ENCODE data around the gene CLSTN1.

CLSTN1 gene

GRCh38 chr1:9746651-9747050 is 77.1 kb downstream of the CLSTN1 start:
- no peak for TF ChIP-seq CTCF (IDR thresholded peaks at IDR 0.05; ENCODE audit: unreplicated experiment in 3 of 3)
- H3K27ac Mint-ChIP-seq: no peak overlapping the region
- no peaks in the 10 kb centered on the region for H3K27me3 Mint-ChIP-seq (ENCODE audit: low read depth)
- H3K36me3 Mint-ChIP-seq (ENCODE audit: low read depth): peaks cover 74% of the 10 kb centered on the region
- no peak overlapping the region for H3K4me3 Mint-ChIP-seq
- no peaks in the 10 kb centered on the region for H3K4me1 Mint-ChIP-seq
- H3K9me3 Mint-ChIP-seq: no peaks in the 10 kb centered on the region

- no peaks in the 10 kb centered on the region for H3K9me3 Mint-ChIP-seq
- H3K27me3 Mint-ChIP-seq (ENCODE audit: low read depth): no peaks in the 10 kb centered on the region
- no peak overlapping the region for H3K4me3 Mint-ChIP-seq
- no peak overlapping the region for H3K27ac Mint-ChIP-seq
- TF ChIP-seq CTCF (IDR thresholded peaks at IDR 0.05; ENCODE audit: unreplicated experiment in 3 of 3): no peak
- H3K4me1 Mint-ChIP-seq: no peaks in the 10 kb centered on the region
- peaks cover 72% of the 10 kb centered on the region for H3K36me3 Mint-ChIP-seq (ENCODE audit: low read depth)
These were observed 77.6 kb downstream of the CLSTN1 start for GRCh38 chr1:9746211-9746610.

- Mint-ChIP-seq H3K4me3 (no peak overlapping the region), H3K9me3 (no peaks in the 10 kb centered on the region), H3K36me3 (ENCODE audit: low read depth) (peaks cover 66% of the 10 kb centered on the region), H3K4me1 (no peaks in the 10 kb centered on the region), H3K27me3 (ENCODE audit: low read depth) (no peaks in the 10 kb centered on the region), H3K27ac (no peak overlapping the region)
- no peak for TF ChIP-seq CTCF (IDR thresholded peaks at IDR 0.05; ENCODE audit: unreplicated experiment in 3 of 3)
These were observed 79.5 kb downstream of the CLSTN1 start for GRCh38 chr1:9744106-9744799.

- Mint-ChIP-seq H3K4me1 (no peaks in the 10 kb centered on the region), H3K27me3 (ENCODE audit: low read depth) (no peaks in the 10 kb centered on the region), H3K4me3 (no peak overlapping the region), H3K36me3 (ENCODE audit: low read depth) (peaks cover 82% of the 10 kb centered on the region), H3K9me3 (no peaks in the 10 kb centered on the region), H3K27ac (peak overlapping the region in 2 of 3 experiments; percentile 18 to 45)
- TF ChIP-seq CTCF (IDR thresholded peaks at IDR 0.05; ENCODE audit: unreplicated experiment in 3 of 3): no peak
These were observed 86.1 kb downstream of the CLSTN1 start for GRCh38 chr1:9737671-9738070.

- Mint-ChIP-seq H3K27ac (no peak overlapping the region), H3K36me3 (ENCODE audit: low read depth) (peaks cover 84% of the 10 kb centered on the region), H3K27me3 (ENCODE audit: low read depth) (no peaks in the 10 kb centered on the region), H3K4me1 (no peaks in the 10 kb centered on the region), H3K9me3 (no peaks in the 10 kb centered on the region), H3K4me3 (no peak overlapping the region)
- no peak for TF ChIP-seq CTCF (IDR thresholded peaks at IDR 0.05; ENCODE audit: unreplicated experiment in 3 of 3)
These were observed 86.7 kb downstream of the CLSTN1 start for GRCh38 chr1:9737057-9737456.

GRCh38 chr1:9736241-9736640 is 87.5 kb downstream of the CLSTN1 start:
- no peaks in the 10 kb centered on the region for H3K9me3 Mint-ChIP-seq
- no peaks in the 10 kb centered on the region for H3K4me1 Mint-ChIP-seq
- no peak overlapping the region for H3K4me3 Mint-ChIP-seq
- no peaks in the 10 kb centered on the region for H3K27me3 Mint-ChIP-seq (ENCODE audit: low read depth)
- peaks cover 86% of the 10 kb centered on the region for H3K36me3 Mint-ChIP-seq (ENCODE audit: low read depth)
- H3K27ac Mint-ChIP-seq: no peak overlapping the region
- no peak for TF ChIP-seq CTCF (IDR thresholded peaks at IDR 0.05; ENCODE audit: unreplicated experiment in 3 of 3)
